NCI-H128 (cell line): ENCODE data around the gene POTEJ.
"Not testable (repeated sequence)": the region's sequence is repeated elsewhere in the genome, so short reads cannot be mapped to it uniquely, and the experiment has no call there.

Source experiments
- DNase-seq: peaks from one replicate; lab custom pipeline; 2025; ENCODE audit not compliant: unreplicated experiment; lab: John Stamatoyannopoulos, UW

The POTEJ gene

DNA sequence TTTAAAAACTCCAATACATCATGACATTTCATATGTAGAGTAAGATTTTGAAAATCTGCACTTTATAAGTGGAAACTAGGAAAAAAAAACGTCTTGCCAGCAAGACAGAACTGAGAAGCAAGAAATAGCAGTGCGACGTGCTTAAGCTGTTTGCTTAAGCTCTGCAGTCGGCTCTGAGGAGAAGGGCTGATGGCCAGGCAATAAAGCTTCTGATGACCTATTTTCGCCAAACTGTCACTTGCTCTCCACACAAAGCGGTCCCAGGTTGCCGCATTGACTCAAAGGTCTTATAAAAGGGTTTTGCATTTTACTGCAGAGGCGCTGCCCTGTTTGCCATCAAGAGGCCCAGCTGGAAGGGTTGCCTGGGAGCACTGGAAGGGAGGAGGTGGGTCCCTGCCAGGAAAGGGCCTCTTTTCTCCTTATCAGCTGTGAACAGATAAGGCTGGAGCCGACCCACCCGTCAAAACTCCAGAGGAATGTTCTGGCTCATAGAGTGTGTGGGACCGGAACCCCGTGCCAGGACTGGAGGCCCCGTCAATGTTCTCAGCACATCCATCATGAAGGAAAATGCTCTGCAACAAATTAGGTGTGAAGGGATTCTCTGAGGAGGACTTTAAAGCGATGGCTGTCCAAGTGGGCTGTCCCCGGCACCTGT lies 9.5 kb upstream of the POTEJ start:
- DNase-seq: not testable (repeated sequence)

DNA sequence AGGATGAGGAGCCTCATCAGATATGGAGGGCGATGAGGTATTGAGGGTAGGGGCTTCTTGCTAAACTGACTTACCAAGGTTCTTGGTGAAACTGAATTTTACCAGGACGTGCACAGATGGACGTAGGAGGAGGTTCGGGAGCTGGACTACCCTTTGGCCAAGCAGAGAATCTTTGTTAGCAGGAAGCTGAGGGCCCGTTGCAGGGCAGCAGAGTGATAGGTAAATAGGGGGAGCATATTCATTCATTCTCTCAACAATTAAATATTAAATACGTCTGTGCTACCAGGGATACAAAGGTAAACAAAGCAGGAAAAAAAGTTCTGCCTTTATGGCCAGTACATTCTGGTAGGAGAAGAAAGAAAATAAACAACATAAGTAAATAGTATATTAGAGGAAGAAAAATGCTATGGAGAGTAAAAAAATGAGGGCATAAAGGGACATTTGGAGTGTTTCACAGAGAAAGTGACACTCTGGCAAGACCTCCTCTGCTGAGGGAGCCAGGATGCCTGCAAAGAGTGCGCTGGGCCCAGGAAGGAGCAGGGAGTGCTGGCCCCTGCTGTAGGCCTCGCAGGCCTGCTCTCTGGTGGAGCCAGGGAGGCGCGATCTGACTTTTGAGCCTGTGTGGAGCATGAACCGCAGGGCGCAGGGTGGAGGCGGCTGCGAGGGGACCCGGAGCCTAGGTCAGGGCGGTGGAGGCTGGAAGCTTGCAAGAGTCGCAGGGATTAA lies 2.8 kb upstream of the POTEJ start:
- DNase-seq: not testable (repeated sequence)

DNA sequence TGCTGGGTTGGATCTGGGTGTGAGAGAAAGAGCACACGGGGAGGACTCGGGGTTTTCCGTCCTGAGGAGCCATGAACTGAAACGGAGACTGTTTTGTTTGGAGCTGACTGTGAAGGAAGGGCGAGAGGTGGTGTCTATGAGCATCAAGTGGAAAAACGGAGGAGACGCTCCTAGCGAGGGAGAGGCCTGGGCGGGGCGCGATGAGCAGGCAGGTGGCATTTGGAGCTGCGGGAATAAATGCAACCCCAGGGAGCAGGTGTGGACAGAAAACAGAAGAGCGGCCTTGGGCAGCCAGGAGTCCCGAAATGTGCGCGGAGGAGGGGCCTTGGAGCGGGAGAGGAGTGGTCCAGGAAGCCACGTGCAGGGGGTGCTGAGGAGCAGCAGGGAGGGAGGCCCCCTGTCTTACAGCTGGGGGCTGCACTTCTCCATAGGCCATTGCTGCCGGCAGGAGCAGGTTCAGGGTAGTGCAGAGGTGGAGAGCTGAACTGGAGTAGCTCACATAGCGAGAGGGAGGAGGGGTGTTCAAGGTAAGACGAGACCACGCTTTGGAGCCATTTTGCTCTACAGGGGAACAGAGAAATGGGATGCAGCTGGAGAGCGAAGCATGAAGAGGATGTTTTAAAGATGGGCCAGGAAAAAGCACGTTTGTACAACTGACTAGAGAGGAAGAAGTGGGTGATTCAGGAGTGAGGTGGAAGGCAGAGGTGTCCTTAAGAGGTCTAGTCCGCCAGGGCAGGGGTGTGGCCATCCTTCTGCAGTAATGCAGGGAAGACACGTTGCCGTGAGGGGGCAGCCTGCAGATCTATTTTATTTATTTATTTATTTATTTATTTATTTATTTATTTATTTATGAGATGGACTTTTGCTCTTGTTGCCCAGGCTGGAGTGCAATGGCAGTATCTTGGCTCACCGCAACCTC lies 2.0 kb upstream of the POTEJ start:
- DNase-seq: not testable (repeated sequence)

DNA sequence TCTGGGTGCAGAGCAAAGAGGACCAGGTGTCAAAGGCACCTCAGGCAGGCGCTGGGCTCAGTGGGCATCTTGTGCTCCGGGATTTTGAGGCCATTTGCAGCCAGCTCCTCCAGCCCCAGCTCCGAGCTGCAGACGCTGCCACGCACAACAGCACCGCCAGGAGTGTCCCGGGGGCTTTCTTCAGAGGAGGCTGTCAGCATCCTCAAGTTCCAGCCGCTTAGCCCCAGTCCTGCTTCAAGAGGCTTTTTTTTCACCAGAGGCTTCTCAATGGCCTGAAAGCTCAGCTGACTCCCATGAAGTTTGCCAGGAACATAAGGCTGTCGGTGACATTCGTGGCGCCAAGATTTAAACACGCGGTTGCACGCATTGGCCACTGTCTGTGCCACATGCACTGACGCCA lies 754 bp upstream of the POTEJ start:
- DNase-seq: not testable (repeated sequence)

DNA sequence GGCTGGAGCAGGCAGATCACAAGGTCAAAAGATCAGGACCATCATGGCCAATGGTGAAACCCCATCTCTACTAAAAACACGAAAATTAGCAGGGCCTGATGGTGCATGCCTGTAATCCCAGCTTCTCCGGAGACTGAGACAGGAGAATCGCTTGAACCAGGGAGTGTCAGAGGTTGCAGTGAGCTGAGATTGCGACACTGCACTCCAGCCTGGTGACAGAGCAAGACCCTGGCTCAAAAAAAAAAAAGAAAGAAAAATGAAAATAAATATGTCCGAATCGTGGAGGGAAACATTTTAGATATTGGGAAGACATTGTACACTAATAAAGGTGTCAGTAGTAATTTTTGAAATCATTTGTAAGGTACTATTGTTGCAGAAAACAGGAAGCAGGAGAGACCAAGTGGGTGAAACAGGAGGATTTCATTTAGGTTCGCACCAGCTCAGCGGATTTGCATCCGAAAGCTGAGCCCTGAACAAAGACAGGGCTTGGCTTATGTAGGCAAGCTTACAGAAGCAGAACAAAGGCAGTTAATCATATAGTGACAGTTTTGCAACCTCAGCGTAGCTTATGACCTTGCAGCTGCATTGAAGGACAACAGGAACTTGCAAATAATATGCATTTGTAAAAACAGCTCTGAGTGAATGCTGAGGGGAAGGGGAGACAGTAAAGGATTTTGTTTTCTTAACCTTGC lies 17.7 kb downstream of the POTEJ start:
- not testable (repeated sequence) for DNase-seq

DNA sequence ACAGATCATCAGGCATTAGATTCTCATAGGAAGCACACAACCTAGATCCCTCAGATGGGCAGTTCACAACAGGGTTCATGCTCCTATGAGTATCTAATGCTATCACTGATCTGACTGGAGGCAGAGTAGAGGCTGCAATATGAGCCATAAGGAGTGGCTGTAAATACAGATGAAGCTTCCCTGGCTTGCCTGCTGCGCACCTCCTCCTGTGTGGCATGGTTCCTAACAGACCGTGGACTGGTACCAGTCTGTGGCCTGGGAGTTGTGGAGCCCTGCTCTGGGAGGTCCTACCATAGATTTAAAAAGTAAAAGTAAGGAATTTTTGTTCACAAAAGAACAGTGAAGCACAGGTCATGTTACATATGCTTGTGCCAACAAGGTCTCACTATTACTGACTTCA lies 27.7 kb downstream of the POTEJ start:
- DNase-seq: not testable (repeated sequence)

DNA sequence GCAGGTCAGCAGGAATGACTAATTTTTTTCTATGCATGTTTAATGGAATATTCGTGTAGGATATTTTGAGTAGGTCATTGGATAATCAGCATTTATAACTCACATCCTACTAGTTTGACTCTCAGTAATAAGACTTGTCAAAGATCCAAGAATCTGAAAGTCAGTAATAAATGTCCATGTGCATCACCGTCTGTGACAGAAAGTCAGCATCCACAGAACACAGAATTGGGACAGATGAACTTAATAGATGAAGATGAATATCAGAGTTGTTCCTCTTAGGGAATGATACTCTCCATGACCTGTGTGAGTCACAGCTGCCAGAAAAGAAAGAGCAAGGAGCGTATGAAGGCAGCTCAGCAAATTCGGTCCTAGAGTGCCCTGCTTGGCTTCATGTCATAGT lies 30.4 kb downstream of the POTEJ start:
- DNase-seq: not testable (repeated sequence)

DNA sequence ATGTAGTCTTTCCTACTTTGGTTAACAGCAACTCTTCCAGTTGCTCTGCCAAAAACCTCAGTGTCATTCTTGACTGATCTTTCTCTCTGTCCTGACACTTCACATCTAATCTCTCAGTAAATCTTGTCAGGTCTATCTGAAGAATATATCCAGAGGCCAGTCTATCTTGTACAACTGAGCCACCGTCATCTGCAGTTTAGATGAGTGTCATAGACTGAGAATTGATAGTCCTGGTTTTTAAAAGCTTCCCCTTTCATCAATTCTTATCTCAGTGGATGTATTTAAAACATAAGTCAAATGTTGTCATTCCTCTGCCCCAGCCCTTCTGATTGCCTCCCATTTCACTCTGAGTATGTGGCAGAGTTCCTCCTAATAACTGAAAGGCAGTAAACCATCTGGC lies 38.0 kb downstream of the POTEJ start:
- not testable (repeated sequence) for DNase-seq

DNA sequence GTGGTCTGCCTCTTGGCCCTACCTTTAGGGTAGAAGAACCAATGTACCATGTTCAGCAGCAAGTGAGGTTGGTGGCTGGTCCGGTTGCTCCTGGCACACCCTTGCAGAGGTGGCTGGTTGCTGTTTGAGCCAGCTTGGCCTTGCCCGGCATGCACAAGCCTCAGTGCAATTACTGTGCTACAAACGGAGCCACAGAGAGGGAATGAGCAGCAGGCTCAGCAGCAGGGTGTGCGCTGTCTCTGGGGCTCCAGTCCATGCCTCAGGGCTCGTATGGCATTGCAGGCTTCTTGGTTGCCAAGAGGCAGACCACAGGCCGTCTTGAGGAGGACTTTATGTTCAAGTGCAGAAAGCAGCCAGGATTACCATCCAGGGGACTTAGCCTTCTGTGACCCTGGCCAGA lies 53.3 kb downstream of the POTEJ start:
- DNase-seq: not testable (repeated sequence)

DNA sequence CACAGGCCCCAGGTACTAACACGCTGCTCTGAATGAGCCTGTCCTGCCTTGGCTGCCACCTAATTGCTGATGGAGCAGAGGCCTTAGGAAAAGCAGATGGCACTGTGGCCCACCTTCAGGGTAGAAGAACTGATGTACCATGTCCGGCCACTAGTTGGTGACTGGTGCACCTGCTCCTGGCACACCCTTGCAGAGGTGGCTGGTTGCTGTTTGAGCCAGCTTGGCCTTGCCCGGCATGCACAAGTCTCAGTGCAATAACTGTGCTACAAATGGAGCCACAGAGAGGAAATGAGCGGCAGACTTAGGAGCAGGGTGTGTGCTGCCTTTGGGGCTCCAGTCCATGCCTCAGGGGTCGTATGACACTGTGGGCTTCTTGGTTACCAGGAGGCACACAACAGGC lies 54.4 kb downstream of the POTEJ start:
- DNase-seq: not testable (repeated sequence)

DNA sequence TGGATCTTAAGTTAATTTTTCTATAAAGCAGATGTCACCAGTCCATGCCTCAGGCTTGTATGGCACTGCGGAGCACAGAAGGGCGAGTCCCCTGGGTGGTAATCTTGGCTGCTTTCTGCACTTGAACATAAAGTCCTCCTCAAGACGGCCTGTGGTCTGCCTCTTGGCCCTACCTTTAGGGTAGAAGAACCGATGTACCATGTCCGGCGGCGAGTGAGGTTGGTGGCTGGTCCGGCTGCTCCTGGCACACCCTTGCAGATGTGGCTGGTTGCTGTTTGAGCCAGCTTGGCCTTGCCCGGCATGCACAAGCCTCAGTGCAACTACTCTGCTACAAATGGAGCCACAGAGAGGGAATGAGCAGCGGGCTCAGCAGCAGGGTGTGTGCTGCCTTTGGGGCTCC lies 56.3 kb downstream of the POTEJ start:
- DNase-seq: not testable (repeated sequence)

DNA sequence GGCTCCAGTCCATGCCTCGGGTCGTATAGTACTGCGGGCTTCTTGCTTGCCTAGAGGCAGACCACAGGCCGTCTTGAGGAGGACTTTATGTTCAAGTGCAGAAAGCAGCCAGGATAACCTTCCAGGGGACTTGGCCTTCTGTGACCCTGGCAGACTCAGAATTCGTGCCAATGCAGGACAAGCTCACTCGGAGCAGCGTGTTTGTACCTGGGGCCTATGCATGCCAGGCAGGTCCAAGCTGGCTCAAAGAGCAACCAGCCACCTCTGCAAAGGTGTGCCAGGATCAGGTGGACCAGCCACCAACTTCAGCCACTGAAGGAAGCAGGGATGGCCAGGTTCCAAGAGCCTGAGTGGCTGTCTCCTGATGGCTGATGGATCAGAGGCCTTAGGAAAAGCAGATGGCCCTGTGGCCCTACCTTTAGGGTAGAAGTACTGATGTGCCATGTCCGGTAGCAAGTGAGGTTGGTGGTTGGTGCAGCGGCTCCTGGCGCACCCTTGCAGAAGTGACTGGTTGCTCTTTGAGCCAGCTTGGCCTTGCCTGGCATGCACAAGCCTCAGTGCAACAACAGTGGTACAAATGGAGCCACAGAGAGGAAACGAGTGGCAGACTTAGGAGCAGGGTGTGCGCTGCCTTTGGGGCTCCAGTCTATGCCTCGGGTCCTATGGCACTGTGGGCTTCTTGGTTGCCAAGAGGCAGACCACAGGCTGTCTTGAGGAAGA lies 58.9 kb downstream of the POTEJ start:
- DNase-seq: not testable (repeated sequence)

DNA sequence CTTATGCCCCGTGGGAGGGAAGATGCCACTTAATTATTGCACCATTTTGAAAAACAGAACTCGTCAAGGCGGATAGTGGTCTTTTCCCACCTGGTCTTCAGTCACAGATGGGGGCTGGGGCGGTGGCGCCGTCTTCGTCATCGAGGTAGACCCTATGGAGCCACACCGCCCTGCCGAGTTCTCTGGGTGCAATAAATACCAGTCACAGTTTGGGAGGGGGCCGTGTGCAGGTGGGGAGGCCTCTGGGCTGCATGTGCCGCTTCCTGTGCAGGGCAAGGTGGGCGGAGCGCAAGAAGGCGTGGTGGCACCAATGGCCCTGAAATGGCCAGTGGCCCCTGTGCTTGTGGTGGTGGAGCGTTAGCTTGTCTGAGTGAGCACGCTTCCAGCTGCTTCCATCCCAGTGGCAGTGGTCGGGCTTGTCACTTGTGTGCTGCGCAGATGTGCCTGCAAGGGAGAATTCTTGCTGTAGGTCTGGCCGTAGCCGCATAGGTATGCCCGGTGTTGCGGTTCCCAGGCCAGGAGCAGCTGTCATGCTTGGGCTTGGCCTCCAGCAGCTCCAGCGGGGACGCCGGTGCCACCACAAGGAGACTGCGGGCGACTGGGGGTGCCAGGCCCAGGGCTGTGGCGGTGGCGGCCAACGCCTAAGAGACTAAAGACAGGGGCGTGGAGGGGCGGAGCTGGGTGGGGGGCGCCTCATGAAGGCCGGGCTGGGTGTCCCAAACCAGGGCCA lies 81.0 kb downstream of the POTEJ start:
- DNase-seq: not testable (repeated sequence)

DNA sequence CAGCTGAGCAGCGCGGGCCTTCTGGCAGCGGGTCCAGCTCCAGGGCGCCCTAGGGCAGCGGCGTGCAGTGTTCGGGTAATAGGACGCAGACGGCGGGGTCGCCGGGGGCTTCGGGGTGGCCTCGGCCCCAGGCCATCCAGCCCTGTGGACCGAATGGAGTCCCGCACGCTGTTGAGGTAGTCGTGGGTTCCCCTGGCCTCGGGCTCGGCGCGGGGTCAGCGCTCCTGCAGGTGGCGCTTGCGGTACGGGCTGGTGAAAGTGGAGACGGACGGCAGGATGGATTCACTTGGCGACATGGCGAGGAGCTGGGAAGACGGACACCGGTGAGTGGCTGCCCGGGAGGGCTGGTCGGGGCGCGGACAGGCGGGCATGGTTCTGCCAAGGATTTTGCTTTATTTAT lies 82.2 kb downstream of the POTEJ start:
- DNase-seq: not testable (repeated sequence)

DNA sequence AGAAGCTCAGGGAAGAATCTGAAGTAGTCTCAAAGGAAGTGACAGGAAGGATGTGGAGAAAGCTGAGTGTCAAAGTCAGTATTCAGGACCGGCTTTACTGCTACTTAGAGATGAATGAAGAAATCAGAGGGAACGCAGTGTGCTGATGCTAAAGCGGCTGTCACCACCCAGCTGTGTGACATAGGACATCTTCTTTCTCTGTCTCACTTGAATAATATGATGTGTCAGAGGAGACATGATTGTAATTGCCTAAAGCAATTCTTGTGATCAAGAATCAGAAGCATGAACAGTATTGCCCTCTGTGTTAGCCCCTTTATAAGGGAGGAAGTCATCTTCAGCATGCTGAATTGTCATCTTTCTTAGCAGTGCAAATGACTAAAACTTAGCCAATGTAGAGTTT lies 92.0 kb downstream of the POTEJ start:
- not testable (repeated sequence) for DNase-seq
